GM12801 (cell line): ENCODE data around the gene ATXN7L1.

Experiments used
- CTCF ChIP-seq: IDR thresholded peaks from one replicate; pipeline ENCODE4 v1.5.1; 2011; ENCODE audit warnings: control low read depth; ENCODE audit not compliant: insufficient read length; ENCODE audit errors: extremely low read depth

Gene ATXN7L1

GRCh38 chr7:105765846-105766245 is 110.6 kb downstream of the ATXN7L1 start:
- no peak for TF ChIP-seq CTCF

DNA sequence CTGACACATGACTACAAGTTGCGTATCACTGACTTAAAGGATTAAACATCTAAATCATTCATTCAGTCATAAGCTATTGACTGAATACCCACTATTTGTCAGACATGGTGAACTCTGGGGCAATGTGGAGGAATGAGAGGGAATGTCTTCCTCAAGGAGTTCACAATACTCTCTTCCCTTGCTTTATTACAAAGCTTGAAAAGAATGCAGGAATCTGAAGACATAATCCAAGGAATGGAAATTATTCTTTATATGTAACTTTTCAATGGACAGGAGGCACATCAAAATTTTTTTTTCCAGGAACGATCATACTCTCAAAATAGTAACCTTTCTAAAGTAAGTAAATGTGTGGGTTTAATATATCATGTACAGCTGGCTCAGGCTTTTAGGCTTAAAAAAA is 111.9 kb downstream of the ATXN7L1 start:
- TF ChIP-seq CTCF, result no peak

DNA sequence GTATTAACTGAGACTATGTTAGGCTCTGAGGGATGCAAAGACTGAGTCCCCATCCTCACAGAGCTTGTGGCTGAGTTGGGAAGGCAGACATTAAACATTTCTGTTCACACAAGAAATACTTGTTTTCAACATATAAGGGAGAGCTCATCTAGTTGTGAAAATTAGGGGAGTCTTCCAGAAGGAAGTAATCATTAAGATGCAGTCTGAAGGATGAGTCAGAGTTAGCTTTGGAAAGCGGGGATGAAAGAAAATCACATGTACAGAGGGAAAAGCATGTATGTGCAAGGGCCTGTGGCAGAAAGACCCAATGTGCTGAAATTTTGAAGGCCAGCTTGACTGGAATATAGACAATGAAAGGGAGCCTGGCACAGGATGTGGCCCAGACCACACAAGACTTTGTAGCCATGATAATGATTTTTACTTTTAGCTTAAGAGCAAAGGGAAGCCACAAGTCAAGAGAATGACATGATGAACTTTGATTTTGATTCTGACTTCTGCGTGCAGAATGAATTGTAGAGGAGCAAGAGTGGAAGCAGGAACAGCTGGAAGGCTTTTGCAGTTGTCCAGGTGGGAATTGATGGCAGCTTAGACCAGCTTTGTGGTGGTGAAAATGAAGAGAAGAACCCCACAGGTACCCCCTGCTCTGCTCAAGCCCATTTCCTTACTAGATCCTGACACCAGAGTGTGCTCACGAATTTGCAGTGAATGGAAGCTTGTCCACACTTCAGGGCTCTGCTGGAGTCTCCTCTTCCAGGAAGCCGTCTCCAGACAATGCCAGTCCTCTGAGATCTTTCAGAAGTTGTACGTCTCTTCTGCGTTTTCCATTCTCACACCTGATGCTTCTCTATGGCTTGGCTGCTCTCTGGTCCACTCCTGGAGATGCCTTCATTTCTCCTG is 115.6 kb downstream of the ATXN7L1 start:
- no peak for TF ChIP-seq CTCF

DNA sequence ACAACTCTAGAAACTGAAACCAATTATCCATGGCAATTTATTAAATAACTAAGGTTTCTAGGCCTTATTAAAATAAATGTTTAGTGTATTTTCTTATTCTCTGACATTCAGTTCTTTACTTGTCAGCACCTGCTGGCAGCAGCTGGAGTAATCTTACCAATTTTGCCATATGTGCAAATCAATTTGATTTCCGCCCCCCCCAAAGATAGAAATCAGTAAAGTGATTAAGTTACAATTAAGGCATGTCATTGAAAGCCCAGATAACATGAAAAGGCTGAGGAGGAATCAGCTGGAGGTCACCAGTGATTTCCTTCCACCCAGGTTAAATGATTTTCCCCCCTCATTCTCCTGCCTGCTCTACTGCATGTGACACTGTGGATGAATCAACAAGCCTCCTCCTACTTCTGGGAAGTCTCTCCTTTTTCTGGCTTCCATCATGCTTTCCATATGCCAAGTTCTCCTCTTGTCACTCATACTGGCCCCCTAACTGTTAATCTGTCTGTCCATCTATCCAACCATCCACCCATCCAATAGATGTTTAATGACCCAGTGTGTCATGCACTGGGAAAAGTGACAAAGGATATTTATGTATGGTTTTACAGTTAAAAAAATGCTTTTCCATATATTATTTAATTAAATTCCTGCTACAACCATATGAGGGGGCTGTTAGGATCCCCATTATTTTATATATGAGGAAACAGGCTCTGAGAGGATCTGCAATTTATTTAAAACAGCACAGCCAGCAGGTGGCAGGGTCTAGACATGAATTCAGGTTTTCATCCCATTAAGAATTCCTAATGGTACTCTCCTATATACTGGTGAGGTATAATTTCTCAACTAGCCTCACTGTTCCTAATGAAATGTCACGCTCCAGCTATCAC is 116.5 kb downstream of the ATXN7L1 start:
- TF ChIP-seq CTCF, result no peak

- TF ChIP-seq CTCF, result no peak
Observed at GRCh38 chr7:105756367-105756766, 120.0 kb downstream of the ATXN7L1 start.

DNA sequence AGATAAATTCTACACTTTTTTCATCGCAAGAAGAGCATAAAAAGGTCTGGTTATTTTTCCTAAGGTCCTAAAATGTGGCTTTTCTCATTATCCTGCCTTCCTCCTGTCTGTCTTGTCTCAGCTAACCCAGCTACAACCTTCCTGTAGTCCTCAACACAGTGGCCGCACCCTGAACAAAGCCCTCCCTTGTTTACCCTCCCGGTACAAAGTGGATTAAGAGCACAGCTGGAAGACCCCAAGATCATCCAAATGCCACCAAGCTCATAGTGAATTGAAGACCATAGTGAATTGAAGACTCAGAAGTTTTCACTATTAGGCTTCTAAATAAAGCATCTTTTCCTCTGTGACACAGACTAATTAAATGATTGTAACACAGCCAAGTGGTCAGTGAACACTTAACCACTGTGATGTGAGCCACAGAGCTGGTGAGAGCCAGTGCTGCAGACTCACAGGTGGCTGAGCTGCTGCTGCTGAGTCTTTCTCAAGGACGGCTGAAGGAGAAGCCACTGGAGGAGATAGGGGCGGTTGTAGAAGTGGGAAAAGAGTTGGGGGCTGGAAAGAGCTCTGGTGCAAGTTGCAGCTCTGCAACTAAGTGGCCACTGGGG is 123.6 kb downstream of the ATXN7L1 start:
- TF ChIP-seq CTCF, result no peak

DNA sequence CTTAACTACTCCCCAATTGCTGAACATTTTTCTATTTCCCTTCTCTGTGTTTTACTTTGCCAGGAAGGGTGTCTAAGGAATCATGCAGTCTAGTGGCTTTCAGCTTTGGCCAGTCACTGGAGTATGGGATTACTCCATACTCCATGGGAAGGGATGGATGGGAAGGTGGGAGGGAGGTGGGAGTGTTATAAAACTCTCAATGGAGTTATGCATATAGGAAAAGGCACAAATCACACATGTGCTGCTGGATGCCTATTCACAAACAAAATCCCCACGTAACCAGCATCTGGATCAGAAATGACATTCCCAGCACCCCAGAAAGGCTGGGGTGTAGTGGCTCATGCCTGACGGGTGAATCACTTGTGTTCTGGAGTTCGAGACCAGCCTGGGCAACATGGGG is 125.3 kb downstream of the ATXN7L1 start:
- TF ChIP-seq CTCF, result no peak
